ENCODE data around the gene DHX32.

DHX32 gene

GRCh38 chr10:125808047-125808446 is 73.0 kb downstream of the DHX32 start:
- Mint-ChIP-seq H3K36me3 (peaks cover 5% of the 10 kb centered on the region), H3K9me3 (no peaks in the 10 kb centered on the region), H3K27me3 (no peaks in the 10 kb centered on the region), H3K27ac (no peak overlapping the region), H3K4me3 (no peak overlapping the region), H3K4me1 (no peaks in the 10 kb centered on the region)

- H3K27ac Mint-ChIP-seq = no peak overlapping the region
- no peak overlapping the region for H3K4me3 Mint-ChIP-seq
- peaks cover 4% of the 10 kb centered on the region for H3K36me3 Mint-ChIP-seq
- no peaks in the 10 kb centered on the region for H3K9me3 Mint-ChIP-seq
- no peaks in the 10 kb centered on the region for H3K27me3 Mint-ChIP-seq
- H3K4me1 Mint-ChIP-seq = no peaks in the 10 kb centered on the region
Observed at GRCh38 chr10:125802739-125803138, 78.4 kb downstream of the DHX32 start.

GRCh38 chr10:125802131-125802530 is 79.0 kb downstream of the DHX32 start:
- Mint-ChIP-seq H3K9me3 (no peaks in the 10 kb centered on the region), H3K4me1 (no peaks in the 10 kb centered on the region), H3K36me3 (peaks cover 4% of the 10 kb centered on the region), H3K4me3 (no peak overlapping the region), H3K27me3 (no peaks in the 10 kb centered on the region), H3K27ac (no peak overlapping the region)

GRCh38 chr10:125801574-125801973 is 79.5 kb downstream of the DHX32 start:
- H3K4me3 Mint-ChIP-seq = no peak overlapping the region
- no peaks in the 10 kb centered on the region for H3K27me3 Mint-ChIP-seq
- H3K4me1 Mint-ChIP-seq = no peaks in the 10 kb centered on the region
- H3K9me3 Mint-ChIP-seq = no peaks in the 10 kb centered on the region
- H3K36me3 Mint-ChIP-seq = peaks cover 4% of the 10 kb centered on the region
- no peak overlapping the region for H3K27ac Mint-ChIP-seq

- no peak overlapping the region for H3K27ac Mint-ChIP-seq
Observed at GRCh38 chr10:125799451-125800182, 81.5 kb downstream of the DHX32 start.

GRCh38 chr10:125797994-125798662 is 83.0 kb downstream of the DHX32 start:
- no peaks in the 10 kb centered on the region for H3K9me3 Mint-ChIP-seq
- H3K4me3 Mint-ChIP-seq = no peak overlapping the region

More at GRCh38 chr10:125799451-125800182, 81.5 kb downstream of the DHX32 start:
- no peak overlapping the region for H3K4me3 Mint-ChIP-seq
- no peaks in the 10 kb centered on the region for H3K4me1 Mint-ChIP-seq
- H3K27me3 Mint-ChIP-seq = no peaks in the 10 kb centered on the region
- H3K36me3 Mint-ChIP-seq = peaks cover 4% of the 10 kb centered on the region
- H3K9me3 Mint-ChIP-seq = no peaks in the 10 kb centered on the region

GRCh38 chr10:125797424-125797823 is 83.7 kb downstream of the DHX32 start:
- no peaks in the 10 kb centered on the region for H3K27me3 Mint-ChIP-seq
- H3K27ac Mint-ChIP-seq = peak overlapping the region; percentile 2
- no peak overlapping the region for H3K4me3 Mint-ChIP-seq
- peaks cover 1% of the 10 kb centered on the region for H3K36me3 Mint-ChIP-seq
- no peaks in the 10 kb centered on the region for H3K4me1 Mint-ChIP-seq
- H3K9me3 Mint-ChIP-seq = no peaks in the 10 kb centered on the region

More at GRCh38 chr10:125797994-125798662, 83.0 kb downstream of the DHX32 start:
- H3K27ac Mint-ChIP-seq = no peak overlapping the region
- no peaks in the 10 kb centered on the region for H3K4me1 Mint-ChIP-seq
- H3K27me3 Mint-ChIP-seq = no peaks in the 10 kb centered on the region
- peaks cover 1% of the 10 kb centered on the region for H3K36me3 Mint-ChIP-seq

GRCh38 chr10:125795637-125796190 is 85.4 kb downstream of the DHX32 start:
- no peaks in the 10 kb centered on the region for H3K9me3 Mint-ChIP-seq
- peaks cover 1% of the 10 kb centered on the region for H3K36me3 Mint-ChIP-seq
- no peak overlapping the region for H3K4me3 Mint-ChIP-seq
- H3K27me3 Mint-ChIP-seq = no peaks in the 10 kb centered on the region
- H3K27ac Mint-ChIP-seq = no peak overlapping the region
- no peaks in the 10 kb centered on the region for H3K4me1 Mint-ChIP-seq

- Mint-ChIP-seq H3K27ac (no peak overlapping the region), H3K4me3 (no peak overlapping the region), H3K9me3 (no peaks in the 10 kb centered on the region), H3K27me3 (no peaks in the 10 kb centered on the region), H3K36me3 (peaks cover 1% of the 10 kb centered on the region), H3K4me1 (no peaks in the 10 kb centered on the region)
Observed at GRCh38 chr10:125795128-125795527, 86.0 kb downstream of the DHX32 start.

- H3K9me3 Mint-ChIP-seq = no peaks in the 10 kb centered on the region
- H3K36me3 Mint-ChIP-seq = no peaks in the 10 kb centered on the region
- no peaks in the 10 kb centered on the region for H3K27me3 Mint-ChIP-seq
- no peak overlapping the region for H3K27ac Mint-ChIP-seq
- no peak overlapping the region for H3K4me3 Mint-ChIP-seq
- peaks cover 11% of the 10 kb centered on the region for H3K4me1 Mint-ChIP-seq
Observed at GRCh38 chr10:125792342-125793300, 88.5 kb downstream of the DHX32 start.

- no peak overlapping the region for H3K4me3 Mint-ChIP-seq
Observed at GRCh38 chr10:125788156-125789034, 92.7 kb downstream of the DHX32 start.

More at GRCh38 chr10:125788156-125789034, 92.7 kb downstream of the DHX32 start:
- Mint-ChIP-seq H3K27ac (no peak overlapping the region), H3K27me3 (no peaks in the 10 kb centered on the region), H3K36me3 (peaks cover 6% of the 10 kb centered on the region), H3K4me1 (peaks cover 12% of the 10 kb centered on the region), H3K9me3 (no peaks in the 10 kb centered on the region)
